Mucosa of stomach (tissue), 1 donor: ENCODE data around the gene CC2D1A.

Experiments
- H3K27me3 ChIP-seq: one replicate; pipeline ENCODE4 v1.7.0; 2013; ENCODE audit warnings: mild to moderate bottlenecking, low read length; ENCODE audit not compliant: control insufficient read depth, insufficient read depth
- H3K36me3 ChIP-seq: one replicate; pipeline ENCODE4 v1.7.0; 2013; ENCODE audit warnings: low read length; ENCODE audit not compliant: control insufficient read depth, insufficient read depth
- H3K4me1 ChIP-seq: one replicate; pipeline ENCODE4 v1.7.0; 2013; ENCODE audit warnings: mild to moderate bottlenecking, low read length; ENCODE audit not compliant: control insufficient read depth, insufficient read depth
- H3K4me3 ChIP-seq: one replicate; pipeline ENCODE4 v1.7.0; 2013; ENCODE audit warnings: low read length
- H3K9ac ChIP-seq: one replicate; pipeline ENCODE4 v1.7.0; 2013; ENCODE audit warnings: mild to moderate bottlenecking, low read length, moderate library complexity
- H3K9me3 ChIP-seq: one replicate; pipeline ENCODE4 v1.7.0; 2013; ENCODE audit warnings: mild to moderate bottlenecking, low read length, moderate library complexity; ENCODE audit not compliant: control insufficient read depth
- donor health status: Pancreatic carcinoma.

CC2D1A gene

DNA sequence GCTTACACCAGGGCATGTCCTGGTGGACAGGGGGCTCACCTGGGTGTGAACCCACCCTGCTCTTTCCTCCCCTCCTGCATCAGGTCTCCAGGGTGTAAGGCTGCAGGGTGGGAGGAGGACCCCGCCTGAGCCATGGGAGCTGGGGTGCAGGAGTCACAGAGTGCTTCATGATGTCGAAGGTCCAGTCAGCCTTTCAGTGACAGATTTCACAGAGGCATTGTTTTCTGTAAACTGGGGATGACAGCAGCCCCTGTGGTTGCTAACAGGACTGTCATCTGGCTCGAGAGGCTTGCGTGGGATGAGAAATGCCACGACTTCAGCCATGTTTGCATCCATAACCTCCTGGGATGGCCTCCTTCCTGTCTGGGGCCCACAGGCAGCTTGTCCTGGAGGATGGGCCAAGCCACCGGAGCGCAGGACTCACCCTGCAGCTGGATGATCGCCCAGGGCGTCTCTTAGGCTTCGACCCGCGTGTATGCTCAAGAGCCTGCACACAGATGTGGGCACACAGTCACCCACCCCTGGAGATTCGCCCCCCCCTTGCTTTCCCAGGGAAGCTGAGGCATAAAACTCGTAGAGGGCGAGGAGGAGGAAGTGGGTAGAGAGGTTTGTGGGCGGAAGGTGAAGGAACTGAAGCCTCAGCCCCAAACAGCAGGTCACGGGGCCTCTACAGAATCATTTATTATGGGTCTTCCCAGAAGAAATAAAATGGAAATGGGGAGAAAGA is 24.1 kb upstream of the CC2D1A start:
- no peak overlapping the region for H3K4me3 ChIP-seq
- H3K36me3 ChIP-seq, result no peaks in the 10 kb centered on the region
- H3K4me1 ChIP-seq, result peaks cover 65% of the 10 kb centered on the region
- peak overlapping the region; percentile 10 for H3K9ac ChIP-seq
- no peaks in the 10 kb centered on the region for H3K27me3 ChIP-seq
- H3K9me3 ChIP-seq, result no peaks in the 10 kb centered on the region

DNA sequence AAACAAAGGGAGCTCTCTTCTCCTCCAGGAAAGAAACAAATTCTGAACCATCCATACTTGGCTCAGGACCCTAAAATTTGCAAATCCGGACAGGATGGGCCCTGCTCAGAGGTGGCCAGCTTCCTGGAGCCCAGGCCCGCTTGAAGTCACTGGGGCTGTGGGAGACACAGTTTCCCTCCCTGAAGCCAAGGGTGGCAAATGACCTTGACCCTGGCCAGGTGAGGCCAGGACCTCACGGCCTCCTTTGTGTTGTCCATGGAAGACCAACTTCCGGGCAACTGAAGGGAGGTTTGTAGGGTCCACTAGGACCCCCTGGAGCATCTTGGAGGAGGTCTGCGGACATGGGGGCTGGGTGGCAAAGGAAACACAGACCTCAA is 23.6 kb upstream of the CC2D1A start:
- Histone ChIP-seq H3K4me1 (peaks cover 71% of the 10 kb centered on the region), H3K4me3 (no peak overlapping the region), H3K27me3 (no peaks in the 10 kb centered on the region), H3K9ac (no peak overlapping the region), H3K36me3 (no peaks in the 10 kb centered on the region), H3K9me3 (no peaks in the 10 kb centered on the region)

DNA sequence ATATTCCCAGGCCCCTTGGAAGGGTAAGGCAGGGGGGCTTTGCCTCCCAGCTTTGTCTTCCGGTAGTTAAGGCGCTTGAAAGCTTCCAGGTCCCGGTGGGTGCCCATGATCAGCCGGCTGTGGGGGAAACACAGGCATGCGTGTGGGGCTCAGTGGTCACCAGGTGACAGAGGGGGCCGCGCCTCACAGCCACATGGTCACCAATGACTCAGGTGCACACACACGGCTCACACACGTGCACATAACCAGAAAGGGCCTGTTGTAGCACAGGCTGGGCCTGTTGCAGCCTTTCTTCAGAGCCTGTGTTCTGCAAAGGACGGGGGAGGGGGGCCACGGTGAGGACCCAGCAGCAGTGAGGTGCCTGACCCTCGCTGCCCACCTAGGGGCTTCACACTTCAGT is 23.2 kb upstream of the CC2D1A start:
- H3K9me3 ChIP-seq, result no peaks in the 10 kb centered on the region
- no peak overlapping the region for H3K9ac ChIP-seq
- peaks cover 75% of the 10 kb centered on the region for H3K4me1 ChIP-seq

DNA sequence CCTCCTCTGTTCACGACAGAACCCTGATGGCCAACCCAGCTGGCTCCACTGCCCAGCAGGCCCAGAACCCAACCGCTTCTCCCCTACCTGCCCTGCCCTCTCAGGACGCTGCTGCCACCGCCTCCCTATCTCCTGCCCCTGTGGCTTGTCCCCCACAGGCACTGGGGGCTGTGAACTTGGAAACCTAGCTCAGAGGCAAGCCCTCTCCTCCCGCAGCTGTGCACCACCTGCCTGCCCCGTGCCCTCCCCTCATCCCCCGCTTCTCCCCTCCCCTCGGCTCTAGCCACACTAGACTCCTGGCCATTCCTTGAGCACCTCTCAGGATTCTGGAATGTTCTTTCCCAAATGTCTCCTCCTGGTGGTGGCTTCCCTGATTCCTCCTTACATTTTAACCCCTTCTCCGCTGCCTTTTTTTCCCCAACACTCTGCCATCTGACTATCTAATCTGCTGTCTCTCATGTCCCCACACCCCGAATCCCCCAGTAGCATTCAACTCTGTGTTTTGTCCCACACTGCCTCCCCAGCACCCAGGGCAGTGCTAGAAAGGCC is 22.4 kb upstream of the CC2D1A start:
- Histone ChIP-seq H3K4me1 (peaks cover 83% of the 10 kb centered on the region), H3K27me3 (no peaks in the 10 kb centered on the region), H3K9me3 (no peaks in the 10 kb centered on the region), H3K36me3 (no peaks in the 10 kb centered on the region), H3K9ac (no peak overlapping the region), H3K4me3 (no peak overlapping the region)

More for the DNA sequence above, 23.2 kb upstream of the CC2D1A start:
- Histone ChIP-seq H3K27me3 (no peaks in the 10 kb centered on the region), H3K36me3 (no peaks in the 10 kb centered on the region), H3K4me3 (no peak overlapping the region)

DNA sequence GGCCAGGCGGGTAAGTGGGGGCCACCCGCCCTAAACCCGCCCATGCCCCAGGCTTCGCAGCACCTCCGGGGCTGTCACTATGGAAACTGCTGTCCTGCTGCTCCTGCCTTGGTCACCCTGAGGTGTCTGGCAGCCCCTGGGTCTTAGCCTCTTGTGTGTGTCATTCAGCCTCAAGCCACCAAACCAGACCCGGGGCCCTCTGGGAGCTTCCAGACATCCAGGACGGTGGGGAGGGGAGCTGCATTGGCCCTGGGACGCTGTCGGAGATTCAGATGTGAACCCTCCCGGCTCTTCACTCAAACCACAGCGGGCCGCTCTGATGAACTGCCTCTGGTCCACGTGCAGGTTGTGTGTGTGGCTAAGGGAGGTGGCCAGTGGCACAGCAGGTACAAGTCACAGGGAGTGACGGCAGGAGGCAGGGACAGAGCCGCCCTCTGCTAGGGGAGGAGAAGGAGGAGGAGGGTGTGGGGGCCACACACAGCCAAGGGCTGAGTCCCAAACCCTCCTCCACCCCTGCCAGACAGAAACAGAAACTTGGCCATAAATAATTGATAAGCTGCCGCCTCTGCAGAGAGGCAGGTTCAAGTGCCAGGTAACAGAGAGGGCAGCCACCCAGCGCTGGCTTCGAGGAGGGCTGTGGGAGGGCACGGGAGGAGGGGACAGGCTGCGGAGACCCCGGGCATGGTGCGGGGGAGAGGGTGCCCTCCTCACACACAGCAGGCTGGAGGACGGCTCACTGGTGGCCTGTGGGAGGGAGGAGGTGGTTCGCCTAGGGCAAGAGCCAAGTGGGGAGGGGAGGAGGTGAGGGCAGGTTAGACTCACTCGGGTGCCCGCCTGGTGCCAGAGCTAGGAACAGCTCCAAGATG is 21.0 kb upstream of the CC2D1A start:
- Histone ChIP-seq H3K9ac (peak overlapping the region; percentile 83), H3K36me3 (no peaks in the 10 kb centered on the region), H3K4me1 (peaks cover 85% of the 10 kb centered on the region), H3K9me3 (no peaks in the 10 kb centered on the region), H3K27me3 (no peaks in the 10 kb centered on the region), H3K4me3 (peak overlapping the region; percentile 27)

DNA sequence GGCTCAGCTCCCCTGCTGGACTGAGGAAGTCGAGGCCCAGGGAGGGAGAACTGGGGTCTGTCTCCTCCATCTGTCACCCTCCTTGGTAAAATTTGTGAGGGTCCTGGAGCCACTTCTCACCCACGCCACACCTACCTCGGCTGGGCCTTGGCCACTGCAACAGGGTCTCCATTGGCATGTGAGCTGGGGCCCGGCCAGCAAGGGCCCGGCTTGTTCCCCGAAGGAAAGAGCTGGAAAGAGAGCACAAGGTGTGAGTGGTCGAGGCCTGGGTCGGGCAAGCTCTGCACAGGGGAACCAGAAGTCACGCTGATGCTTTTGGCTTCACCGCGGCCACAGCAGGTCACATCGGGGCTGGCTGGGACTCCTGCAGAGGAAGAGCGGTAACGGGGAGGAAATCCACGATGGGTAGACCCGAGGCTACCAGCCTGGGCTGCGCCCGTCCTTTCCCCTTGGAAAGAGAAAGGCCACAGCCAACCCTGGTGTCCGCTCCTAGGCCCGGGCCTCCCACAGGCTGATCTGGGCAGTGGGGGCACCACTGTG is 20.1 kb upstream of the CC2D1A start:
- H3K9me3 ChIP-seq, result no peaks in the 10 kb centered on the region
- no peaks in the 10 kb centered on the region for H3K27me3 ChIP-seq
- peak overlapping the region; percentile 27 for H3K4me3 ChIP-seq
- H3K9ac ChIP-seq, result peak overlapping the region; percentile 83
- peaks cover 76% of the 10 kb centered on the region for H3K4me1 ChIP-seq
- no peaks in the 10 kb centered on the region for H3K36me3 ChIP-seq

DNA sequence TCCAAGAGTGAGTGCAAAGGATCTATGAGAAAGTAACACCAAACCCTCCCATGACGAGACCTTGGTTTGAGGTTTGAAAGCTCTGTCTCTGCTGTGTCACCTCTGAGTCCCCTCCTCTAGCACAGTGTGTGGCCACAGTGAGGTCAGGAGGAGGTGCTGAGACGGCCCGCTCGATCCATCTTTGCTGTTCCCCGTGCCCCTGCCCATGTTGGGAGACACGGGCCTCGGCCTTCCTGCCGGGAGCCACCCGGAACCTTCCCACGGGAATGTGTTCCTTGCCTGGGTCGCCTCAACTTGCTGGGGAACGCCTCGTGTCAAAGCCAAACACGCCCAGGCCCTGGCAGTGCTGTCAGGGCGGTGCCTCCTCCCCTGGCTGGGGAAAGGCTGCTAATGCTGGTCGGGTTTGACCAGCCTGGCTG is 19.0 kb upstream of the CC2D1A start:
- H3K9ac ChIP-seq, result peak overlapping the region; percentile 18

DNA sequence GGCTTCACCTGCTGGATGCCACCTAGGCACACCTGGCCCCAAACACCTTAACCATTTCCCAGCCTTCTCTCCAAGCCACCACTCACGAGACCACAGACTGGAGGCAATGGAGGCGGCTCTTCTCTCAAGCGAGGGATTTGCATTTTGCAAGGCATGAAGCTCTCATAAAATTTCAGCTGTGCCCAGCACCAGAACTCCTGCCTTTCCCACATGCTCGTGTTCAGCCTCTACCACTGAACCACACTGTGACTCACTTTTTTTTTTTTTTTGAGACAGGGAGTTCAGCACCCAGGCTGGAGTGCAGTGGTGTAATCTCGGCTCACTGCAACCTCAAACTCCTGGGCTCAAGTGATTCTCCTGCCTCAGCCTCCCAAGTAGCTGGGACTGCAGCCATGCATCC is 18.5 kb upstream of the CC2D1A start:
- Histone ChIP-seq H3K27me3 (no peaks in the 10 kb centered on the region), H3K36me3 (no peaks in the 10 kb centered on the region), H3K9ac (peak overlapping the region; percentile 18), H3K4me1 (peaks cover 60% of the 10 kb centered on the region), H3K9me3 (no peaks in the 10 kb centered on the region), H3K4me3 (no peak overlapping the region)

More for the DNA sequence above, 19.0 kb upstream of the CC2D1A start:
- Histone ChIP-seq H3K4me1 (peaks cover 65% of the 10 kb centered on the region), H3K27me3 (no peaks in the 10 kb centered on the region), H3K36me3 (no peaks in the 10 kb centered on the region), H3K4me3 (no peak overlapping the region), H3K9me3 (no peaks in the 10 kb centered on the region)

DNA sequence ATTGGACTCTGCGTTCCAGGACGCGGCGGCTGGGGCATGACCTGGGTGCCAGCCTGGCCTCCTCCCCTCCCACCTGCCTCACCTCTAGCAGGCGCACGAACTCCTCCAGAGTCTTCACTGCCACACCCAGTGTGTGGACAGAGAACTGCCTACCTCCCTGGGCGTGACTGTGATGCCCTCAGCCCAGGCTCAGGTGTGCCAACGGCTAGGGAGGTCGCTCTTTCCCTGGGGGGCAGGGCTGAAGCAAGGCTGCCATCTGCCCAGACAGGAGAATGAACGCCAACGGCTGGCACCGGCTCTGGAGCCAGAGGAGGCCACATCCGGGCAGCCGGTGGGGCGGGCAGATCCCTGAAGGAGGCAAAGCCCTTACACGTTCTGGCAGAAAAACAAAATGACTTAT is 17.7 kb upstream of the CC2D1A start:
- Histone ChIP-seq H3K4me3 (no peak overlapping the region), H3K4me1 (peaks cover 55% of the 10 kb centered on the region), H3K9ac (peak overlapping the region; percentile 28), H3K27me3 (no peaks in the 10 kb centered on the region), H3K9me3 (no peaks in the 10 kb centered on the region), H3K36me3 (no peaks in the 10 kb centered on the region)

DNA sequence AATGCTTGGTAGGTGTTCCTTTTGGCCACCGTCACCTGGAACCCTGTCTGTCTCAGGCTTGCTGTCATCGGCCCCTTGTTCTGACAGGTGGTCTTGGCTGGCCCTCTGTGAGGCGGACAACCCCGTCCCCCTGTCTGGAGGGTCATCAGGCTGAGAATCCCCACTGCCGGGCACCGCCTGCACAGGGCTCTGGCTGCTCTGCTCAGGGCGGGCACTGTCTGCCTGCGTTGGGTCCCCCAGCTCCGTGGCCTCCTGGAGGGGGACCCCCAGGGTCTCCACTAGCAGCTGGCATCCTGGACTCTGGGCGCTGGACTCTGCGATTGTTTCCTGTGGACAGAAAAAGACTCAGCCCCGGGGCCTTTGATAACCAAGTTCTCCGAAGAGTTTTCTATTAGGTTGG is 15.9 kb upstream of the CC2D1A start:
- Histone ChIP-seq H3K4me1 (peaks cover 39% of the 10 kb centered on the region), H3K36me3 (no peaks in the 10 kb centered on the region), H3K9me3 (no peaks in the 10 kb centered on the region), H3K4me3 (no peak overlapping the region), H3K27me3 (no peaks in the 10 kb centered on the region), H3K9ac (no peak overlapping the region)

DNA sequence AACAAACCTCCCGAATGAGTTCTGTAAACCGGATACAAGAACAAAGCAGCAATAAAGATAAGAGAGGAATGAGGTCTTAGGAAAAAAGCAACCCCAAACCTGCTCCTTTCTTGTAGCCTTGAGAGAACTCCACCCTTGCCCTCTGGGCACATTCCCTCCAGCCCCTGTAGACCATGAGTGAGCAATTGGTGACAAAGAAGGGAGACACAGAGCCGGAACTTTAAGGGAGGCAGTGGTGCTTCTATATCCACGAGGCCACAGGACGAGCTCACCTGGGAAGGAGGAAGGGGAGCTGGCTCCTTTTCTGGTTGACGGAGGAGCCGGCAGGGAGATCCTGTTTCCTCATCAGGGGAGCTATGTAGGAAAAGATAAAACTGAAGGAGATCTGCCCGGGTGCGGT is 13.1 kb upstream of the CC2D1A start:
- no peak overlapping the region for H3K4me3 ChIP-seq
- H3K9ac ChIP-seq, result no peak overlapping the region
- no peaks in the 10 kb centered on the region for H3K27me3 ChIP-seq
- H3K4me1 ChIP-seq, result peaks cover 12% of the 10 kb centered on the region
- H3K36me3 ChIP-seq, result no peaks in the 10 kb centered on the region
- no peaks in the 10 kb centered on the region for H3K9me3 ChIP-seq

DNA sequence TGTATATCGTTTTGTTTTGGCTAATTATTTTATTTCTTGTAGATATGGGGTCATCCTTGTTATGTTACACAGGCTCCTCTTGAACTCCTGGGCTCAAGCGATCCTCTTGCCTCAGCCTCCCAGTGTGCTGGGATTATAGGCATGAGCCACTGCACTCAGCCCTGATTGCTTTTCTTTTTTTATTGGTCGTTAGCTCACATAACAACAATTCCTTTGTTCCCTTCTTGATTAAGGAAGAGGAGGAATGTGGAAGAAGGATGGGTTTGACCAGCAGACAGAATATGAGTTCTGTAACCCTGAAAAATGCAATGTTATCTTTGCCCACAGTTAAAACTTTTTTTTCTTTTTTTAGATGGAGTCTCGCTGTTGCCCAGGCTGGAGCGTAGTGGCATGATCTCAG is 11.4 kb upstream of the CC2D1A start:
- H3K4me1 ChIP-seq, result no peaks in the 10 kb centered on the region
- H3K4me3 ChIP-seq, result no peak overlapping the region
- H3K36me3 ChIP-seq, result no peaks in the 10 kb centered on the region
- H3K9me3 ChIP-seq, result no peaks in the 10 kb centered on the region
- no peak overlapping the region for H3K9ac ChIP-seq
- H3K27me3 ChIP-seq, result no peaks in the 10 kb centered on the region
